ENCODE measurements around the gene FXYD6.

DNA sequence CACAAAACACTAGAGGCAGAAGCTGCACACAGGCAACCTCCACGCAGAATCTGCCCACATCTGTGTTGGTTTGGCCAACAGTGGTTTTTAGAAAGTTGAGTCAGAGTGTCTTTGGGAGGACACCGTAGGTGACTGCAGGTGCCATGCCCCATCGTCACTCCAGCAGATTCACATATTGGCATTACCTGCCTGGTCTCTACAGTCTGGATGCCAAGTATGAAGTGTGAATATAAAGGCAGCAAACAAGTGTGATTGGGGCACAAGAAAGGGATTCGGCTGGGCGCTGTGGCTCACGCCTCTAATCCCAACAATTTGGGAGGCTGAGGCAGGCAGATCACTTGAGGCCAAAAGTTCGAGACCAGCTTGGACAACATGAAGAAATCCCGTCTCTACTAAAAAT is 40.9 kb downstream of the FXYD6 start:
- TF ChIP-seq, protein P1, sequence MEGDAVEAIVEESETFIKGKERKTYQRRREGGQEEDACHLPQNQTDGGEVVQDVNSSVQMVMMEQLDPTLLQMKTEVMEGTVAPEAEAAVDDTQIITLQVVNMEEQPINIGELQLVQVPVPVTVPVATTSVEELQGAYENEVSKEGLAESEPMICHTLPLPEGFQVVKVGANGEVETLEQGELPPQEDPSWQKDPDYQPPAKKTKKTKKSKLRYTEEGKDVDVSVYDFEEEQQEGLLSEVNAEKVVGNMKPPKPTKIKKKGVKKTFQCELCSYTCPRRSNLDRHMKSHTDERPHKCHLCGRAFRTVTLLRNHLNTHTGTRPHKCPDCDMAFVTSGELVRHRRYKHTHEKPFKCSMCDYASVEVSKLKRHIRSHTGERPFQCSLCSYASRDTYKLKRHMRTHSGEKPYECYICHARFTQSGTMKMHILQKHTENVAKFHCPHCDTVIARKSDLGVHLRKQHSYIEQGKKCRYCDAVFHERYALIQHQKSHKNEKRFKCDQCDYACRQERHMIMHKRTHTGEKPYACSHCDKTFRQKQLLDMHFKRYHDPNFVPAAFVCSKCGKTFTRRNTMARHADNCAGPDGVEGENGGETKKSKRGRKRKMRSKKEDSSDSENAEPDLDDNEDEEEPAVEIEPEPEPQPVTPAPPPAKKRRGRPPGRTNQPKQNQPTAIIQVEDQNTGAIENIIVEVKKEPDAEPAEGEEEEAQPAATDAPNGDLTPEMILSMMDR (IDR thresholded peaks at IDR 0.05): no peak
- TF ChIP-seq EP300 (IDR thresholded peaks at IDR 0.05): no peak
- TF ChIP-seq POLR2A (IDR thresholded peaks at IDR 0.05): no peak
- TF ChIP-seq POLR2AphosphoS5 (IDR thresholded peaks at IDR 0.05): no peak

Data from stomach (tissue), 4 donors.